ENCODE results near the gene RBM24.
"Not testable (repeated sequence)": the region's sequence is repeated elsewhere in the genome, so short reads cannot be mapped to it uniquely, and the experiment has no call there.

The RBM24 gene

DNA sequence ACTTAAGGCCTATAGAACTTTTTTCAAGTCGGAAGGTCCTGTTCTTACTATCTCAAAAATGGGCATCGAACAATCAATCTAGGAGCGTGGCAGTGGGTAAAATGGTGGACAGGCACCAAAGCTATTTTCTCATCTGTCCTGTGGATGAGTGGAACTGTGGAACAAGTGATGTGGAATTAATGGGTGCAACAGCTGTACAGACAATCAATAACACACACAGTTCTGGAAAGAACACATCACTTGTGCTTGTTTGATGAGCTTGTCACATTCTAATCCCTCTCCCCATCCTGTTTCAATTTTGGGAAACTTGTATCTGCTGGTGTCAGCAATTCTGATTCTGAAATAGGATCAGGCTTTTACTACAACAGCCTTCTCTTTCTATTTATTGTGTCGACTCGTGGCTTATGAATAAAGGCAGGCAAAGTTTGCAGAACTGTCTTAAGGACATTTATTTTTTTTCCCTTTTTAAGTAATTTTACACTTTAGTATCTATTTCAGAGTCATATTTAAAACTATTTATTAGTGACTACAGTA, 11.5 kb downstream of the RBM24 start:
- no peak for DNase-seq

- no peak for DNase-seq
Measured at GRCh38 chr6:17293395-17293794, 12.2 kb downstream of the RBM24 start.

GRCh38 chr6:17297271-17298080, 16.3 kb downstream of the RBM24 start:
- DNase-seq = no peak

- no peak for DNase-seq
Measured at GRCh38 chr6:17298257-17298656, 17.1 kb downstream of the RBM24 start.

- DNase-seq = no peak
Measured at GRCh38 chr6:17299222-17299621, 18.1 kb downstream of the RBM24 start.

DNA sequence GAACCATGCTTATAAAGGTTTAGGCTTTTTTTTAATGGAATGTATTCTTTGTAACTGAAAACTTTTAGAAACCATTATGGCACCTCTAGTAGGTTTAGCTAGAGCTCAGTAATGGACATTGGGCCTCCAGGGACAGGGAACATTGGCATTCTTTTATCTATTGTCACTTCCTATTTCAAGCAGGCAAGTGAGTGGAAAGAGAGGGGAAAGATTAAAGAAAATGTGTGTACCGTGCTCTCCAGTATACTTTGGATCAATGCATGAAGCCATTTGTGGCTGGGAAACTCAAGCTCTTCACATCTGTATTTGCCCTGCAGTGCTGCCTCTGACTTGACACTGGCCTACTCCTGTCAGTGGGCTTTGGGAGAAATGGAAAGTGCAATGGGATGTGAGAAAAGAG, 18.6 kb downstream of the RBM24 start:
- DNase-seq = no peak

GRCh38 chr6:17300637-17301036, 19.5 kb downstream of the RBM24 start:
- no peak for DNase-seq

DNA sequence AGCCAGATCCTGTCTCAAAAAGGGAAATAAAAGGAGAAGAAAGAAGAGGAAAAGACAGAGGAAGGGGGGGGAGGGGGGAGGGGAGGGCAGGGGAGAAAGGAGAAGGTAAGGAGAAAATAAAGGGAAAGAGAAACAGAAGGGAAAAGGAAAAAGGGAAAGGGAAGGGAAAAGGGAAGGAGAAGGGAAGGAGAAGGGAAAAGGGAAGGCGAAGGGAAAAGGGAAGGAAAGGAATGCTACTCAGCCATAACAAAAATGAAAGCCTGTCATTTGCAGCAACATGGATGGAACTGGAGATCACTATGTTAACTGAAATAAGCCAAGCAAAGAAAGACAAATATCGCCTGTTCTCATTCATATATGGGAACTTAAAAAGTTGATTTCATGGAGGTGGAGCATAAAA, 22.3 kb downstream of the RBM24 start:
- no peak for DNase-seq

DNA sequence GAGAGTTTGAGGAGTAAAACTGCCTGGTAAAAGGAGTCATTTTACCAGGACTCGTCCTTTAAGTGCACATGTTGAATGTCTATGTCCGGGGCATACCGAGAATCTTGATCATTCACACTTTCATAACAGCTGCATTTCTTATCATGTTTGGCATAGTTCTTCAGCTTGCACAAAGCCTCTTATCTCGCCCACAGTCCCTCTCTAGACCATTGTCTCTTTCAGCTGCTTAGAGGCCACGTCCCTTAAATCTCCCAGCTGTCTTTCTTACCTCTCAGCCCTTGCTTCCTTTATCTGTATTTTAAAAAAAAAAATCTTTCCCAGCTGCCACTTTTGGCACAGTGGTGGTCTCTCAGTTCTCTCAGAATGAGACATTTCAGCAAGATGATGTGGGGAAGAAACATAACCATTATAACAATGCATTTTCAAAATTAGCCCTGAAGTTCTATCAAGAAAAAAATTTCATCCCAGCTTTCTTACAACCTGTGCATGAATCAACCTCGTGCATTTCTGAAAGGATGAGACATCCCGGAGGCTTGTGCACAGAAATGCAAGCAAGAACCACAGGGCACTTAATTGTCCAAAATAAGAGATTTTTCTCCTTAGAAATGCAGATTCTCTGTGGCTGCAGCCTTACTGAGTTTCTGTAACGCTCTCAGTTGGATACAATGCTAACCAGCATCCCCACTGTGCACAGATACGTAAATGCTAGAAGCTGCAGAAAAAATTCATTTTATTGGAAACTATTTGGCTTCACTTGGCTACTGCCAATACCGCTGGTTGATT, 24.2 kb downstream of the RBM24 start:
- DNase-seq = no peak

- peak; percentile 36 for DNase-seq
Measured at GRCh38 chr6:17311595-17312311, 30.6 kb downstream of the RBM24 start.

DNA sequence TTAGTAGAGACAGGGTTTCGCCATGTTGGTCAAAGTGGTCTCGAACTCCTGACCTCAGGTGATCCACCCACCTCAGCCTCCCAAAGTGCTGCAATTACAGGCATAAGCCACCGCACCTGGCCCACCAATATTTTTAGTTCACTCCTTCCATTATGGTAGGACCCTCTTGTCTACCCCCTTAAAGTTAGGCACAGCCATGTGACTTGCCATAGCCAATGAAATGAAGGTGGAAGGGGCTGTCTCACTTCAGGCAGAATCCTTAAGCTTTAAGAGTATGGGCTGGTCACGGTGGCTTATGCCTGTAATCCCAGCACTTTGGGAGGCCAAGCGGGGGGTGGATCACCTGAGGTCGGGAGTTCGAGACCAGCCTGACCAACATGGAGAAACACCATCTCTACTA, 32.1 kb downstream of the RBM24 start:
- DNase-seq = not testable (repeated sequence)

DNA sequence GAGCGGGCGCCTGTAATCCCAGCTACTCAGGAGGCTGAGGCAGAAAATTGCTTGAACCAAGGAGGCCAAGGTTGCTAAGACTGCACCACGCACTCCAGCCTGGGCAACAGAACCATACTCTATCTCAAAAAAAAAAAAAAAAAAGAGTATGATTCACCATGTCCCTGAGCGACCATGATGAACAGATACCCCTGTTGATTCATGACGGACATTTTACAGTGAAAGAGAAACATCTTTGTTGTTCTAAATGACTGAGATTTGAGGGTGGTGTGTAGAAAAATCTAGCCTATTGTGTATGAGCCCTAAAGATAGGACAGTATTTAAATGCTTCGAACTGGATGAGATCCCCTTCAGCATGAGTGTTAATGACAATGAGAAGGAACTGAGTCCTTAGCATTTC, 32.8 kb downstream of the RBM24 start:
- no peak for DNase-seq

DNA sequence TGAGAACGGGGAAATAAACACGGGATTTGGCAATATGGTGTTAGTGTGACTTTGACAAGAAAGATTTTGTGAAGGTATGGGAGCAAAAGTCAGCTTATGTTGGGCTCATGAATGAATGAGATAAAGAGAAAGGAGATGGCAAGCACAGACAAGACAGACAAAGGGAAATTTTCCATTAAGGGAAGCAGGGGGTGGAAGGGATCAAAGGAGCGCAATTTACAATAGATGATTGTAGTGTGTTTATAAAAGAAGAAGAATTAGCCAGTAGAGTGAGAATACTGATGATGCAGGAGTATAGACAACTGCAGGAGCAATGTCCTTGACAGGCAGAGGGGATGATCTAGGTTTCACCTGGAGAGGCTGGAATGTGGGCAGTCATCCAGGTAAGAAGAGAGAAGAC, 34.1 kb downstream of the RBM24 start:
- no peak for DNase-seq

DNA sequence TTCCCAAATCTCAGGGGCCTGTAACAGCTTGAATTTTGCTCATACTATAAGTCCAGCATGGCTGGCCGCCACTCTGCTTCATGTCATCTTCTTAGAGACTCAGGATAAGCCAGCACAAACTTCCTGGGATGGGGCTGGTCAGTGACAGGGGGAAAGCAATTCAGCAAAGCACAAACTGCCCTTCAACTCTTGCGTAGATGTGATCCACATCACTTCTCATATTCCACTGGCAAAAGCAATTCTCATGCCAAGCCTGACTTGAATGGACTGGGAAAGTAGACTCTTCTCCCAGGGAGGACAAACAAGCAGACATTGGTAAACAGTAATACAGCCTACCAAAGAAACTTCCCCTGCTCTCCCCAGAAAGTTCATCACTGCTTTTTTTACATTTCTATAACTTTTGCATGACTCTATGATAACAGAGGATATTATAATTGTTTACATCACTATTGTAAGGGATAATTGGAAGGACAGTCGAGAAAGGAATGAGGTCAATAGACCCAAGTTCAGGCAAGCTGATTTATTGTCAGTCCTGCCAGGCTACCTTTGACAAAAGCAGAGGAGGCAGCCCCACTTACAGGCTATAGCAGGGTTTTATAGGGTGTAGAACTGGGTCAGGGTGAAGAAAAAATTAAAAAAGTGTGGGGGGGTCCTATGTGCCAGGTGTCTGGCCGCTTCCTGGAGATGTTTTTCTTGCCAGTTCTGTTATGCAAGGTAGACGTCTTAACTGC, 37.4 kb downstream of the RBM24 start:
- DNase-seq = no peak

DNA sequence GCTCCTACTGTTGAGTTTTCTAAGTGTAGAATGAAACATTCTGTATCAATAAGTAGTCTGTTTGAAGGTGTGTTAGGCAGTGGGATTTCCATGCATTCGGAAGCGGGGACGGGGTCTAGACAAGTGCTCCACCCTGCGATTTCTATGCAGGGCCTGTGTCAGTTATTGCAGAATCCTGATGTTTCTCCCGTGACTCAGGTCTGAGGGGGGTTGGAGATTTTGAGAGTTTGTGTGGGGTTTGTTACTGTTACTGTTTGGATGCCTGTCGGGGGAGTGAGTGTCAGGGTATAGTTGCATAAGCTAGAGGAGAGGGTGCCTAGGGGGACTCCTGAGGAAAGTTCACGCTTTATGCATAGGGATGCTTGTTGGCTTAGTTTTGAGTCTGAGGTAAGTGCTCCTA, 39.1 kb downstream of the RBM24 start:
- not testable (repeated sequence) for DNase-seq

- DNase-seq = no peak
Measured at GRCh38 chr6:17331238-17331637, 50.1 kb downstream of the RBM24 start.

DNA sequence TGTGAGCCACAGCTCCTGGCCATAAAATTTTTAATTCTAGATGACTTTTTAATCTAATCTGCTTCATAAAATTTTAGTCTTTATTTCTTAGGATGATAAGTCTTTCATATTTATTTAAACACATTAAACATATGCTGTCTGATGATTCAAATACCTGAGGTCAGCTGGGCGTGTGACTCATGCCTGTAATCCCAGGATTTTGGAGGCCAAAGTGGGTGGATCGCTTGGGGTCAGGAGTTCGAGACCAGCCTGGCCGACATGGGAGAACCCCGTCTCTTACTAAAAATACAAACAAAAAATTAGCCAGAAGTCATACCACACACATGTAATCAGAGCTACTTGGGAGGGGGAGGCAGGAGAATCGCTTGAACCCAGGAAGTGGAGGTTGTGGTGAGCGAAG, 53.1 kb downstream of the RBM24 start:
- no peak for DNase-seq

DNA sequence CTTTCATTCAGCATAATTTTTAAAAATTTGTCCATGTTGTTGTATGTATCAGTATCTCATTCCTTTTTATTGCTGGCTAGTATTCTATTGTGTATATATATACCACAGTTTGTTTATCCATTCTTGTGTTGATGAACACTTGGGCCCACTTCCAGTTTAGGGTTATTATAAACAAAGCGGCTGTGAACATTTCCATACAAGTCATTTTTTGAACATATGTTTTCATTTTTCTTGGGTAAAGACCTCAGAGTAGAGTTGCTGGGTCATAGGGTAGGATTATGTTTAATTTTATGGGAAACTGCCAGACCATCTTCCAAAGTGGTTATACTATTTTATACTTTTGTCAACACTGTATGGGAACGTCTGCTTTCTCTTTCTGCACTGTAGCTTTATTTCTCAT, 55.3 kb downstream of the RBM24 start:
- no peak for DNase-seq

- DNase-seq = no peak
Measured at GRCh38 chr6:17339308-17339670, 58.1 kb downstream of the RBM24 start.

DNA sequence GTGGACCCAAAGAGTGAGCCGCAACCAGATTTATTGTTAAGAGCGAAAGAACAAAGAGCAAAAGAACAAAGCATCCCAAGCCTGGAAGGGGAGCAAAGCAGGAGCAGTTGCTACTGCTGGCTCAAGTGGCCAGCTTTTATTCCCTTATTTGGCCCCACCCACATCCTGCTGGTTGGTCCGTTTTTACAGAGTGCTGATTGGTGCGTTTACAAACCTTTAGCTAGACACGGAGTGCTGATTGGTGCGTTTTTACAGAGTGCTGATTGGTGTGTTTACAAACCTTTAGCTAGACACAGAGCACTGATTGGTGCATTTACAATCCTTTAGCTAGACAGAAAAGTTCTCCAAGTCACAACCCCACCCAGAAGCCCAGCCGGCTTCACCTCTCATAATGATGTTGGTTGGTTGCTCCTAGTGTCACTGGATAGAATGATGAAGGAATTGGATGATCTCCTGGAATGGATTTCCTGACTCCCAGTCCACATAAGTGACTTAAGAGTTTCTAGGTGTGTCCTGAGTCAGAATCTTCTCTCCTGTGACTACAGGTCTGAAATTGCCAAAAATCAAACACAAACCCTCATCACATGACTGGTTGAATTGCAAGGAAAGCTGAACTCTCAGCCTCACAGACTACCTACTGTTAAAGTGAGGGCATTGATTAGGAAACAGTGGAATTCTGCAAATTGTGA, 60.1 kb downstream of the RBM24 start:
- no peak for DNase-seq

GRCh38 chr6:17341891-17342290, 60.7 kb downstream of the RBM24 start:
- no peak for DNase-seq

DNA sequence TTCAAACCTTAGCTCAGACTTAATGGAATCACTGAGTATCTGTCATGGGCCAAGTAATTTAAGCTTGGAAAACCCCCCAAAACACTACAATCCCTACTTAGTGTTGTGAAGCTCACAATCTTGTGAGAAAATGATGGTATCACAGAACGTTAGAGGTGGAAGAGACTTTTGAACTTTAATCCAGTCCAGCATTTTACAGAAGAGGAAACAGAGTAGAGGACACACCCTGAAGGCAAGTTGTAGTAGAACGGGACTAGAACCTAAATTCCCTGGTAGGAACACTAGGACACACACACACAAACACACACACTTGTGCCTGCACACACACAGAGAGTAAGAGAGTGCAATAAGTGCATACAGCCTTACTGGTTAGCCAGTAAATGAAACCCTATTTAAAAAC, 62.1 kb downstream of the RBM24 start:
- no peak for DNase-seq

Data from femur (tissue), 1 donor.